ENCODE data around the gene FOXC1.

The FOXC1 gene

GRCh38 chr6:1592852-1593251, 16.9 kb upstream of the FOXC1 start:
- Histone ChIP-seq H3K4me2 (ENCODE audit: insufficient read depth, low read length) (no peak overlapping the region), H3K27ac (ENCODE audit: low read length) (no peak overlapping the region), H3K4me1 (ENCODE audit: insufficient read depth, low read length) (peaks cover 26% of the 10 kb centered on the region), H3K9ac (ENCODE audit: low read depth, low read length) (no peak overlapping the region), H2AFZ (ENCODE audit: low read depth, low read length) (no peak overlapping the region), H3K79me2 (ENCODE audit: insufficient read depth, low read length) (no peaks in the 10 kb centered on the region), H3K4me3 (ENCODE audit: low read depth in 1 of 2, low read length in 2 of 2) (no peak overlapping the region), H4K20me1 (ENCODE audit: insufficient read depth, low read length) (no peaks in the 10 kb centered on the region; the same call in 1 of the 2 replicates), H3K36me3 (ENCODE audit: insufficient read depth, low read length) (no peaks in the 10 kb centered on the region), H3K27me3 (ENCODE audit: insufficient read depth, low read length, poor library complexity) (peaks cover 10% of the 10 kb centered on the region), H3K9me3 (ENCODE audit: insufficient read depth, low read length, severe bottlenecking) (no peaks in the 10 kb centered on the region)
- no peak for TF ChIP-seq CTCF (IDR thresholded peaks at IDR 0.05; ENCODE audit: borderline replicate concordance, extremely low read depth, low read length, poor library complexity, severe bottlenecking)
- TF ChIP-seq EZH2 (IDR thresholded peaks at IDR 0.05; ENCODE audit: borderline replicate concordance, low read depth, low read length, severe bottlenecking) = no peak
- no peak for ATAC-seq (ENCODE audit: insufficient read depth, low read depth)
- no peak for DNase-seq

- Histone ChIP-seq H3K4me2 (ENCODE audit: insufficient read depth, low read length) (no peak overlapping the region), H3K9ac (ENCODE audit: low read depth, low read length) (no peak overlapping the region), H3K79me2 (ENCODE audit: insufficient read depth, low read length) (no peaks in the 10 kb centered on the region), H3K4me1 (ENCODE audit: insufficient read depth, low read length) (peaks cover 26% of the 10 kb centered on the region), H3K27ac (ENCODE audit: low read length) (no peak overlapping the region), H3K9me3 (ENCODE audit: insufficient read depth, low read length, severe bottlenecking) (no peaks in the 10 kb centered on the region), H2AFZ (ENCODE audit: low read depth, low read length) (no peak overlapping the region), H3K36me3 (ENCODE audit: insufficient read depth, low read length) (no peaks in the 10 kb centered on the region), H4K20me1 (ENCODE audit: insufficient read depth, low read length) (no peaks in the 10 kb centered on the region; the same call in 1 of the 2 replicates), H3K27me3 (ENCODE audit: insufficient read depth, low read length, poor library complexity) (peaks cover 10% of the 10 kb centered on the region), H3K4me3 (ENCODE audit: low read depth in 1 of 2, low read length in 2 of 2) (no peak overlapping the region)
- DNase-seq = no peak
- ATAC-seq (ENCODE audit: insufficient read depth, low read depth) = no peak
- TF ChIP-seq CTCF (IDR thresholded peaks at IDR 0.05; ENCODE audit: borderline replicate concordance, extremely low read depth, low read length, poor library complexity, severe bottlenecking) (no peak), EZH2 (IDR thresholded peaks at IDR 0.05; ENCODE audit: borderline replicate concordance, low read depth, low read length, severe bottlenecking) (no peak)
Measured at GRCh38 chr6:1593286-1593957, 16.3 kb upstream of the FOXC1 start.

- Histone ChIP-seq H3K27me3 (ENCODE audit: insufficient read depth, low read length, poor library complexity) (peaks cover 10% of the 10 kb centered on the region), H3K79me2 (ENCODE audit: insufficient read depth, low read length) (no peaks in the 10 kb centered on the region), H2AFZ (ENCODE audit: low read depth, low read length) (no peak overlapping the region)
Measured at GRCh38 chr6:1593958-1594314, 15.8 kb upstream of the FOXC1 start.

More at GRCh38 chr6:1593958-1594314, 15.8 kb upstream of the FOXC1 start:
- no peaks in the 10 kb centered on the region for H3K36me3 ChIP-seq (ENCODE audit: insufficient read depth, low read length)
- DNase-seq (no peak), ATAC-seq (ENCODE audit: insufficient read depth, low read depth) (no peak)
- TF ChIP-seq EZH2 (IDR thresholded peaks at IDR 0.05; ENCODE audit: borderline replicate concordance, low read depth, low read length, severe bottlenecking) (no peak), CTCF (IDR thresholded peaks at IDR 0.05; ENCODE audit: borderline replicate concordance, extremely low read depth, low read length, poor library complexity, severe bottlenecking) (no peak)
- no peak overlapping the region for H3K4me2 ChIP-seq (ENCODE audit: insufficient read depth, low read length)
- H3K9me3 ChIP-seq (ENCODE audit: insufficient read depth, low read length, severe bottlenecking) = no peaks in the 10 kb centered on the region
- H3K27ac ChIP-seq (ENCODE audit: low read length) = no peak overlapping the region
- no peak overlapping the region for H3K9ac ChIP-seq (ENCODE audit: low read depth, low read length)
- H3K4me1 ChIP-seq (ENCODE audit: insufficient read depth, low read length) = peaks cover 26% of the 10 kb centered on the region
- no peaks in the 10 kb centered on the region; the same call in 1 of the 2 replicates for H4K20me1 ChIP-seq (ENCODE audit: insufficient read depth, low read length)
- H3K4me3 ChIP-seq (ENCODE audit: low read depth in 1 of 2, low read length in 2 of 2) = no peak overlapping the region
